Epidermal melanocyte (primary cell): ENCODE measurements around the gene CAPZB.

Source experiments
- DNase-seq: peaks from one replicate; pipeline ENCODE4 v3.0.0; 2011; ENCODE audit warnings: low spot score; ENCODE audit not compliant: insufficient read length

CAPZB gene

DNA sequence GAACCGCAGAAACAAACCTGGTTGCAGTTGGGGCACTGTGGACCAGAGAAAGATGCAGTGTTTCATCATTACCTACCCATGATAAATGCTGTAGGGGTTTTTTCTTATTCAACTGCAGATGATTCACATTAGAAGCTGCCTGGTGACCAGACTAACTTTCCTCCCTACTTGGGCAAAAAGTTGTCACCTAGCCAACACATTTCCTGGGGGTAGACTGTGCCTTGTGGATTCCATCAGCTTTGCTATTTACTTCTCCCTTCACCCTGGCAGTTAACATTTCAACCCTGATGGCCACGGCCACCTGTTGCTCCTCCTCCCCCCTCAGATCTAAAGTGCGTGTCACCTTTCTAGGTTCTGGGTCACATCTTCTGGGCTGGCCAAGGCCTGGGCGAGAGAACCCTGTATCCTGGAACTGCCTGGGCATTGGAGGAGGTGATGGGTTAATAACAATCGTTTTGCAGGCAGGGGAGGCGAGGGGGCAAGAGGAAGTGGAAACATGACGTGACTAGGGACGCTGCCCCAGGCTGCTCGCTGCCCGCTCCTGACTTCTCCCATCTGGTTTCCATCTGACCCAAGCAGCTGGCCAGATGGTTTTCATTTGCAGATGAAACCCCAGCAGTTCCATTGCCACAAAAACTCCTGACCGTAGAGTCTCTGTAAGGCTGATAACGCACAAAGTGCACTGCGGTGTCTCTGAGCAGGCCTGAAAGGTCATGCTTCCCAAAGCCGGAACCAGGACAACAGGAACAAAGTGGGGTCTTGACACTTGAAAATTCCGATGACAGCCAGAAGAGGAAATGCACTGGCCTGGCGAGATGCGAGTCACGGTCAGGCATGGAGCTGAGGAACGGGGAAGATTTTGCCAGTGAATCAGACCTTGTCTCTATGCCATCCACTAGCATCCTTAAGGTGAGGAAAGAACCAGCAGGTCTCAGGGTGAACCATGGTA is 36.6 kb downstream of the CAPZB start:
- DNase-seq, result peak; percentile 84

DNA sequence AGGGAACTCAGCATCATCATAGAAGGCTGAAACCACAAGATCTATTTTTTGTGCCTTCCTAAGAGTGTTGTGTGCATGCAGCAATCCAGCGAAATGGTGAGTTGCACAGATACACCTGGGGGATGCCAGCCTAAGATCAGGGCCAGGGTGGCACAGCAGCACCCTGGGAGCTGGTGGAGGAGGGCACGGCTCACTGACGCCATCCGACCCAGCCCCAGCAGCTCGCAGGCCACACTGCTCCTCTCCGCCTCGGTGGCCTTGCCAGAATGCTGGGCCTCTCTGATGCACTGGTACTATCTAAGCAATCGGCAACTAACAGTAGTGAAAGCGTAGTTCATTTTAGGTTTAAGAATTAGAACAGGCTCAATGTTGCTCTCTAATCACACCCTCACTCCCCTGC is 37.8 kb downstream of the CAPZB start:
- DNase-seq, result no peak

DNA sequence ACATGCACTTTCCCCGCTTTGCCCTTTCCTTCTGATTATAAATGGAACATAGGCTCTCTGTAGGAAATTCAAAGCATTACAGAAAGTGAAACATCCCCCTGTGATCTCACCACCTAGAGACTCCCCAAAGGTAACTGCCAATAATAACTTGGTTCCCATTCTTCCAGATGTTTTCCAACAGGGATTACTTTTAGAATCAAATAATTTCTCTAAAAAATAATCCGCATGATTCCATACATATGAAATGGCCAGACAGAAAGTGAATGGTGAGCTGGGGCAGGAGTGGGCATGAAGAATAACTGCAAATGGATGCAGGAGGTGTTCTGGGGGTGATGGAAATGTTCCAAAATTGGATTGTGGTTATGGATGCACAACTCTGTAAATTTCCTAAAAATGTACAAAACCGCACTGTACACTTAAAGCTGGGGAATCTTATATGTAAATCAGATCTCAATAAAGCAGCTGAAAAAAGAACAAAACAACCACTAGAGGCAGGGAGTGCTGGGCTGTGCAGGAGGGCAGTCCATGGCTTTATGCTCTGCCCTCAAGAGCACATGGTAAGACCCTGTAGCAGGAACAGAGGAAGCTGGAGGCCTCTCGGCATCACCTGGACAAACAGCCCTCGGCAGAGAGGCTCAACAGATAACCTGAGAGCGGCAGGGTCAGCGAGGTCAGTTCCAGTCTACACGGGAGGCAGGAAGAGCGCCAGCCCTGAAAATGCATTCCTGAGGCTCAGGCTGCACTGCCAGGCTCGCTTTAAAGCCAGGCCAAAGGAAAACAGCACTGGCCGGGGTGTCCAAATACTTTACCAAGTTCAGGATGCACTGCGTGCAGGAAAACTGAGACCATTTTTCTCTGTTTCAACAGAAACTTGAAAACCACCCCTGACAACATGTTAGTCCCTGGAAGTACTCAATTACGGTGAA is 39.7 kb downstream of the CAPZB start:
- DNase-seq, result no peak

DNA sequence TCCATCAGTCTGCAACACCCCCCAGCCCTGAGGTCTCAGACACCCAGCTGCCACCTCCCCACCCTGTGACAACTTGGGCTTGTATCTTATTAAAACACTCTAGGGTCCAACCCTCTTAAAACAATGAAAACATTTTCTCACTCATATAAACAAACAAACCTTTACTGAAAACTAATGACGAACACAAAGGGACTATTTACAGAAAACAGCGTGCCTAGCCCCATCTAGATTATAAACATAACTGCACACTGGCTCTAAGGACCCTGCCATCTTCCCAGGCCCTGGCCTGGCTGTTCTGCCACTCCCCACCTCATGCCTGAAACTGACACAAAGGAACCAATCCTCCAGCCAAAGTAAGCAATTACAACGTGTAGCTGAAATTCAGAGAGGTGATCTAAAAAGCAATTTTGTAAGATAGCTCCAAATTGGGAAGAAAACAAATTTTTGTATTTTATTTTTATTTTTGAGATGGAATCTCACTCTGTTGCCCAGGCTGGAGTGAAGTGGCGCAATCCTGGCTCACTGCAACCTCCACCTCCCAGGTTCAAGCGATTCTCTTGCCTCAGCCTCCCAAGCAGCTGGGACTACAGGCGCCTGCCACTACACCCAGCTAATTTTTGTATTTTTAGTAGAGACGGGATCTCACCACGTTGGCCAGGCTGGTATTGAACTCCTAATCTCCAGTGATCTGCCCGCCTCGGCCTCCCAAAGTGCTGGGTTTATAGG is 40.9 kb downstream of the CAPZB start:
- no peak for DNase-seq

DNA sequence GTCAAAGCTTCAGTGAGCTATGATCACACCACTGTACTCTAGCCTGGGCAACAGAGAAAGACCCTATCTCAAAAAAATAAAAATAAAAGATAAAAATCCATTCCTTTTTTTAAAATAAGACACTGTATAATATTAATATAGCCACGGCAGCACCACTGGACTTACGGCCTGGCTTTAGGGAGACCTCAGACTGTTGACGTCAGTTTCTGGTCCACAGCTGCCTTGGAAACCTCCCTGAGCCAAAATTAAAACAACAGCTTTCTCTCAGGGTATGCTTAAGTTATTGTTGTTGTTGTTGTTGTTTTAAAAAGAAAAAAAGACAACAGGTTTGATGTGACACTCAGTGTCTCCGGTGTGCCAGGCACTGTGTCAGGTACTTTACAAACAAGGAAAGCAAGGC is 42.0 kb downstream of the CAPZB start:
- DNase-seq, result no peak

DNA sequence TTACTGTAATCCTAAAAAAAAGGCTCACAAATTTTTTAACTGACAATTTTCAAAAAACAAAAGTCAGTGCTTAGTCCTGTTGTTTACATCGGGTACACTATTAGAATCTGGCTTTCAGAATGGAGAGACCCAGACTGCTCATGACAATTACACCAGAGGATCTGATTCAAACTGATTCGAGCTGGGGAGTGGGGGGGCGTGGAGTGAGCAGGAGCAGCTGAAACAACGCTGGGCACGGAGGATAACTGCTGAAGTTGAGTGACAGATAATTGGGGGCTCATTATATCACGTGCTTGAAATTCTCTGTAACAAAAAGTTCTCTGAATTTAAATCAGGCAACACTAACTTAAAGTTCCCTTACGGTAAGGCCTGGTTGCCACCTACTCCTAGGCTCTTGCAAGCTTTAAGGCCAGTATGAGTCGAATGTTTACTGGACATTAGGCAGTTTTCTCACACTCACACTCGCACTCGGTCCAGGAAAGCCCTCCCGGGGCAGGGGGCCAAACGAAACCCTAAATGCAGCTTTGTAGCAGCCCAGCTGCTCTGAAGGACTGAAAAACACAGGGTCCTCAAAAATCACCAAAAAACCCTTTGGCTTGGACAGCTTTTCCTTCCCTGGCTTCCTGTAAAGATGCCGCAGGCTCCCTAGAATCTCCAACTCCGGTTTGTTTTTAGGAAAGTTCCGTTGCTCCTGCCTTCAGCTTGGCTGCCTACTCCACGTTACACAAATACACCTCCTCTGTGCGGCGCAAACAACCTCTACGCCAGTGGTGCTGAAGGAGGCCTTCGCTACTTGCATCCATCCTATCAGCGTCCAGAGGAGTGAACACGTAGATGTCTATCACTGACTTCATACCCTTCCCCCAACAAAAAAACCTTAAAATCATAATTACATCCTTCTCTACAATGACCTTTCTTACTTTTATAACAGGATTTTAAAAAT is 42.9 kb downstream of the CAPZB start:
- DNase-seq, result no peak

DNA sequence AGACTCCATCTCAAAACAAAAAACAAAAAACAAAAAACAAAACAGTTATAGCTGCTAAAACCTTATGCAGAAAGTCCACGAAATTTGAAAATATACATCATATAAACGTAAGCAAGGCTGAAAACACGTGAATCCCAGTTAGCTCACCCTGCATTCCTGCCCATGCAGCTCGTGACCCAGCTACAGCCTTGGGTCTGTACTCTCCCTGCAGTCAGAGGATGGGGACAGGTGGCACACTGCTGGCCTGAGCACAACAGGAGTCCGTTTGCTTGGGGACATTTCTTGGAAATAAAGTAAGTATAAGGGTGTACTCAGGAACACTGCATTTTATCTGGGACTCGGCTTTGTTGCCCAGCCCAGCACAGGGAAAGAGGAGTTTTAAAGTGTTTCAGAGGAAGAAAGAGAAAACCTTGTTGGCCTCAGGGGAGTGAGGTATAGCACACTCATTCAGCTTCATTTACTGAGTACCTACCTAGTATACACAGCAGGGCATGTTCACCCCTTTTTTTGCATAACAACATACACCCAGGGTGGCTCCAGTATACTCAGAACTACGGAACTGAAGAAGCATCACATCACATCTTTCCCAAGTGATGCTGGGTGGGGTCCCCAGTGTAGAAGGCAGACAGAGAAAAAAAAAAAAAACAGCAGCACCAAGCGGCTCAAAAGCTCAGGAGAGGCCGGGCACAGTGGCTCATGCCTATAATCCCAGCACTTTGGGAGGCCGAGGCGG is 44.1 kb downstream of the CAPZB start:
- DNase-seq, result no peak

DNA sequence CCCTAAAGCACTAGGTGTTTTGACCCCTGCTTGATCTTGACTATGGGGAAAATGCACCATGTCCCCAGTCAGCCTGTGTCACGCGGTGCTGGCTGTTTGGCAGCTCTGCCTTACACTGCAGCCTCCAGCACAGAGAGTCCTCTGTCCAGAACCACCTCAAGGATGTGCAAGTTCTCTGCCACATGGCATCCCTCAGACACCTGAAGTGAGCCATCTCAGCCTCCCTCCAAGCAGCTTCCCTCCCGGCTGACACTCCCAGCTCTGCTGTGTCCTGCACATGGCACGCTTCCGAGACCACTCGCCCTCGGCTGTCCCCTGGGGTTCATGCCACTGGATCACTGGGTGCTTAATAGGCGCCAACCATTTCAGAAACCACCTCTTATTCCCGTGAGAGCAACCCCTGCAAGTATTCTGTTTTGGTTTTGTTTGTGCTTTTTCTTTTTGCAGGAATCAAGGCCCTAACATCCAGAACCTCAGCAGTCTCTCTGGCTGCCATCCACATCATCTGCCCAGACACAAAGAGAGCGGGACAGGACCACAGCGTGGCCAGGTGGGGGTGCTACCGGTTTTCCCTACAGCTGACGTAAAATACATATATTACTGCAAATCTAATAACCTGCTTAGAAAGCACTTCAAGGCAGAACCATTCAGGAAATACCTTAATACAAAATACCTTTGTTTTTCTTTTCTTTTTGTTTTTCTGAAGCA is 45.7 kb downstream of the CAPZB start:
- DNase-seq, result no peak

DNA sequence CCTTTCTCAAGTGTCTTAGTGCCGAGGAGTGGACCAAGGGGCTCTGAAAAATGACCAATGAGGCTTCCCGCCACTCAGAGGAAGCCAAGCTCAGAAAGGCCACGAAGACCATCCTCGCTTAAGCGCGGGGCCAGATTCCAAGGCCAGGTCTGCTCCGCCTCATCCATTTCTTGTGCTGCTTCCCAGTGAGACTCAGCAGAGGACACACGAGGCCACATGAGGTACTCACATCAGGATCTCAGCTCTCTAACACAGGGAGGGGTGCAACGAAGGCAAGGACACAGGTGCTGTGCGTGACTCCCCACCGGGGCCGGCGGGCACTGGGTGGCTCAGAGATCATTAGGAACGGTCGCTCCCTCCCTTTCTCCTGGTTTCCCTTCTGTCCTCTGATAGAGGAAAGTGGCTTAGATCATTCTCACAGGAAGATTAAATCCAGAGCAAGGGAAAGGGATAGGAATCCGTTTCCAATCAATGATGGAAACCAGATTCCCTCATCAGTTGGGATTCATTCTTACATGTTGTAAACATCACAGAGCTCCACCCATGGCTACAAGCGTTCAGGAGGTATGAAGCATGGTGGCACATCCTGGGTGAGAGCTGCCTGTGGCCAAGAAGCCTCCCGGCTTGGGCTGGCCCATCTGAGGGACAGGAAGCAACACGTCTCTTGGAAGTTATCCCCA is 46.7 kb downstream of the CAPZB start:
- no peak for DNase-seq

DNA sequence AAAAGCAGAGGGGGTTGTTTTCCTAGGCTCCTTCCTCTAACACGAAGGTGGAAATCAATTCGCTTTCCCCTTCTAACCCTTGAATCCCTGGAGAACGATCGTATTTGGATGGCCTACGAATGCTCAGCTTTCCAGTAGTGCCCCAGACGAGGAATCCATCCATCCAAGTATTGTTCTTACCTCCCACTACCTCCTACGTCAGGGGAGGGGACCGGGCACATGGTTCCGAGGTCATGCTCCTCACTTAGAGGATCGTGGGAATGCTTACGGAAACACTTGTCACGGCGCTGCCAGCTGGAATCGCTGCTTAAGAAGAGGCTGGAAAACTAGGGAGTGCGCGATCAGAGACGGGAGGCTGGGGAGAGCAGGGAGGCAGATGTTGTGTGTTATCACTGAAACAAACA is 47.4 kb downstream of the CAPZB start:
- no peak for DNase-seq

DNA sequence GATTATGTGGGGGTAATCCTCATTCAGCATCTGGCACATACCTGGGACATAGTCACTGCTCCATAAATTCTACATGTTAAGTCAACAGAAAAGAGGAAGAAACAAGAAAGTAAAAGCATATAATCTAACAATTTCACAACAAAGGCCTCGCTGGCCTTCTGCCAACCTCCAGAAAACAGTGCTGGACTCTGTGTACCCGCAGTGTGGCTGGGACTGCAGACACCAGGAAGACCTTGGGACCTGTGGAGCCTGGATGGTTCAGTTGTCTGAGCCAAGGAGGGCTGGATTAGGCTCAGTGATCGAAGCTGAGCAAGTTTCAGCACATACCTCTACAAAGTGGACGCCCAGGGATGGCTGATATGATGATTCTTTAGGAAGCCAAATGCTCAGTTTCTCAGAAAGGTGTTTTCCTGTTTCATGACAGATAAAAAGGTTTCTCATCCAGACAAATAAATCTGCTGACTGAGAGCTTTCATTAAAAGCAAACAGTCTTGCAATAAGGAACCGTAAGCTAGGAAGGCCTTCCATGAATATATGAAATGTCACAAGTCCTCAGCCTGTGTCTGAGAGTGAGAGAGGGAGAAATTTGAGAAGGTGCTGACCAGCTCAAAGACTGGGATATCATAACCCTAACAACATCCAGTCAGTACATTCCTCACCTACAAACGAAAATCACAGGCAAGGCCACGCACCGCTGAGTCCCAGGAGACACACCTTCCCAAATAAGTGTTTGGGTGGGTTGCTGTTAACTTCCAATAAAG is 48.4 kb downstream of the CAPZB start:
- DNase-seq, result no peak

DNA sequence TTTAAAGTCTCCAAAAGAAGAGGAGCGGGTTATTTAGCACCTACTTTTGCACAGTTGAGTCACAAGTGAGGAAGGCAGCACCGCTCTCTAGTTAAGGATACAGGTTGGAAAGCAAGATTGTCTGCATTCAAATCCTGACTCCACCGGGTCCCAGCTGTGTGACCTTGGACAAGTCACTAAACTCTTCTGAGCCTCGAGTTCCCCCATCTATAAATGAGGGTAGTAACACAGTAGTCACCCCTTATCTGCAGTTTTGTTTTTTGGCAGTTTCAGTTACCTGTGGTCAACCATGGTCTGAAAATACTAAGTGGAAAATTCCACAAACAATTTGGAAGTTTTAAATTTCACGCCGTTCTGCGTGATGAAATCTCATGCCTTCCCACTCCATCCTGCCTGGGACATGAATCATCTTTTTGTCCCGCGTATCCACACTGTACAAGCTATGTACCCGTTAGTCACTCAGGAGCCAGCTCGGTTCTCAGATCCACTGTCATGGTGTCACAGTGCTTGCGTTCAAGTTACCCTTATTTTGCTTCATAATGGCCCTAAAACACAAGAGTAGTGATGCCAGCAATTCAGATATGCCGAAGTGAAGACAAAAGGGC is 49.4 kb downstream of the CAPZB start:
- DNase-seq, result no peak

DNA sequence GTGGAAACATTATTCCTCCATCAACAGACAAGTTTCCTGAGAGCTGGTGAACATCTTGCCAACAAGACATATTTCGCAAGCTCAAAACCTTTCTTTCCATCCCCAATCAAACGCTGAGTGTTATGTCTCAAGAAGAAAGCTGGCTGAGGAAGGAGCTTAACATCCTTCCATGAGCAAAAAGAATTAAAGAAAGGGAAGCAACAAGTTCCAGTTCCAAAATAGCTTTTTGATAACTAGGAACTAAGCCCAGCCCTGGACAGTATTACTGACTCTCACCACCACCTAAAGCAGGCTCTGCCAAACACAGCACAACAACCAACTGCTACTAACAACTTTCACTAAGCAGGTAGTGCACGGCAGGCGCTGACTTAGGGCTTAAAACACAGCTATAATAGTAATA is 50.2 kb downstream of the CAPZB start:
- DNase-seq, result no peak

DNA sequence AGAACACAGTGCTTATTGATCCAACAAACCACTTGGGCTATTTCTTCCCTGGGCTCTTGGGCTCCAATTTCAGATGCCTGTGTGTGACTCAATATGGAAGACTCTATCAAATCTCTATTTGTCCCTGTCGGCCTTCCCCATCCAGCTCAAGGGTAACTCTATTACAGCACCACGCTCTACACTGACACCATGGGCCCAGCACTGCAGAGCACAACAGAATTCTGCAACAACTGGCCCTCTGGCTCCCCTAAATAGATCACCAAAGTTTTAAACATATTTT is 51.7 kb downstream of the CAPZB start:
- DNase-seq, result no peak

DNA sequence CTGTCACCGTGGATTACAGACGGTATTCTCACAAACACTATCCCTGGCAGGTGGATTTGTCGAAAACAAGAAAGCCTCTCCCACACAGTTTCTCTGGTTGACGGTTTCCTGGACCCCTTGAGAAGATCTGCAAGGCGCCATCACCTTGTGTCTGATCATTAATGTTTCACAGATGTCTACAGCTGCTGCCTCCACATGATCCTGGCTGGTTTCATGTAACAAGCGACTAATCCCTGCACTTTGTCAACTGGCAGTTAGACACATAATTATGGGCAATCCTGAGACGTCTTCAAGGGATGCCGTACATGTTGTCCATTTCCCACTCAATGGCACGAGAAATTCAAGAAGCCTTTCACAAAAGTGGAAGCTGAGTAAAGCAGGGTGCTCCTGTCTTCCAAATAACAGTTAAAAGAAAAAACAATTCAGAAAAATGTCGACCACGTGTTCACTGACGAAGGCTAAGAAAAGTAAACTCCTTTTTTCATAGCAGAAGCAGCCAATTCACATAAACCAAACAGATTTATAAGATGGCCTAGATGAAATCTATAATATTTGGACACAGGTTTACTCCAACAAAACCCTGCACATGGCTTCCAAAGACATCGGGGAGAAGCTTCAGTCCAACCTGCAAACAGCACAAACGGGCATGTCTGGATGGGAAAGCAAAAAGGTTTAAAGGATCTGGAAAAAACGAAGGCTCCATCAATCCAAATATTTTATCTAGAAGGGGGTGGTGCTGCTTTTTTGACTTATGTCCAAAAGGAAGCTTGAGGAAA is 52.2 kb downstream of the CAPZB start:
- DNase-seq, result no peak

DNA sequence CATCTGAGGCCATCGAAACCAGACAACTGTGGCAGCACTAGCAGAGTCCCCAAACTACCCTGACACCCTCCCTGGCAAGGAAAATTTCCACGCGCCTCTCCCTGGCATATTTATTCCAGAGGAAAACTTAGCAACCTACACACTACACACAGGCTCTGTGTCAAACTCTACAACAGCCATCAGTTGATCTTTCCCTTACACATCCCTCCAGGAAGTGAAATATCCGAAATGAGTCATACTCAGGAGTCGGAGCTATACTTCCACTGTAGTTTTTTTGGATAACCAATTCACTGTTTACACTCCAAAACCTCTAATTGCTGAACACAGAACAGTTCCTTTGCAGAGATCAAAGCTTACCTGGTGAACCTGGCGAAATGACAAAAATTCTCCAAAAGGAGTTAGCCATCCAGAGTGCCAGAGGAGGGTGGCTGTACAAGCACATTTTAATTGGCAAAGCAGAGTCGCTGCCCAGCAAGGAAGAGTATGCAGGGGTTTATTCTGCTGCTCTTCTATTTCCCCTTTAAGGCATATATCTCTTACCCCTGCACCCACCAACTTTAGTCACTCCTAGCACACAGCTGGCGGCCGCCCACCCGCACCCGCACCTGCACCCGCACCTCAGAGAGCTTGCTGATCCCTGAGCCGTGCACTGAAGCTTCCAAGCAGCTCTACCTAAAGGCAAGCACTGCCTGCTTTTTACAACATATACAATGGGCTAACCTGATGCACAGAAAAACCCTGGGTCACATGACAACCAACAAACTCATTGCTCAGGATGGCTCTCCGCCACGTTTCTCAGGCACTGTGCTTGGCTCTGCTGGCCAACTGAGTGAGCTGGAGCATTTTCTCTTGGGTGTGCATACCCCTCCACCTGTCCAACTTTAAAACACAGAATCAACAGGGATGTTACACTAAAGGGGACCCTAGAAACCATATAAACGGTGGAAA is 54.9 kb downstream of the CAPZB start:
- DNase-seq, result no peak
